Sigmoid colon (tissue), 4 donors: ENCODE measurements around the gene ERMARD.

Experiments used
- CTCF ChIP-seq, 4 experiments: fragments of 450-650 bp in 3 of 4; fragments of 200-600 bp in 1 of 4; IDR thresholded peaks; one replicate each; pipeline ENCODE4 v1.5.1; 2016 to 2019; ENCODE audit warnings: antibody characterized with exemption in 4 of 4, mild to moderate bottlenecking in 3 of 4, moderate library complexity in 2 of 4
- EP300 ChIP-seq, 4 donors: sonication (generic); formaldehyde crosslinking; IDR thresholded peaks; one replicate each; pipeline ENCODE4 v1.6.1; 2017; ENCODE audit warnings: antibody characterized with exemption in 4 of 4
- POLR2A ChIP-seq, 2 donors: fragments of 450-650 bp; IDR thresholded peaks; one replicate each; pipeline ENCODE4 v1.6.1; 2016; ENCODE audit warnings: antibody characterized with exemption in 2 of 2, mild to moderate bottlenecking in 2 of 2, moderate library complexity in 2 of 2

DNA sequence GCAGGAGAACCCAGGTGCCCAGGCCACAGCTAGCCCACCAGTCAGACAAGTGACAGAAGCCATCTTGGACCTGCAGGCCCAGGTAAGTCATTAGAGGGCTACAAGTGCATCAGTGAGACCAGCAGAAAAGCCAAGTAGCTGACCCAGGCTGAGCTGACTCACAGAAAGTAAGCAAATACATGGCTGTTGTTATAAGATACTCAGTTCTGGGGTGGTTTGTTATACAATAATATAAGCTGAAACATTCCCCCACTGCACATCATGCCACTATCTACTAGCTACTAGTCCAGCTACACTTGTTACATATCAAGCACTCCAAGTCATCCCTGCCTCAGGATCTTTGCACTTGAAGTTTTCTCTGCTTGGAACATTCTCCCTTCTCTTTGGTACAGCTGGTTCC lies 10.1 kb upstream of the ERMARD start:
- TF ChIP-seq EP300 (IDR thresholded peaks at IDR 0.05), result no peak
- no peak for TF ChIP-seq CTCF (IDR thresholded peaks at IDR 0.05)
- no peak for TF ChIP-seq POLR2A (IDR thresholded peaks at IDR 0.05)
